Mesodermal cell (in vitro differentiated cells): Measurements from ENCODE around the gene PDF.
"Not testable (repeated sequence)": the region's sequence is repeated elsewhere in the genome, so short reads cannot be mapped to it uniquely, and the experiment has no call there.

Experiments used
- H3K27ac ChIP-seq: 2 replicates; pipeline ENCODE4 v1.7.0; 2013; ENCODE audit warnings: mild to moderate bottlenecking, low read depth, low read length, moderate library complexity; ENCODE audit not compliant: severe bottlenecking
- H3K36me3 ChIP-seq: 2 replicates; pipeline ENCODE4 v1.7.1; 2013; ENCODE audit warnings: mild to moderate bottlenecking, low read length, moderate library complexity; ENCODE audit not compliant: control insufficient read depth, insufficient read depth
- H3K4me1 ChIP-seq: one replicate; pipeline ENCODE4 v1.7.1; 2013; ENCODE audit warnings: mild to moderate bottlenecking, low read length; ENCODE audit not compliant: insufficient read depth, control insufficient read depth, poor library complexity, severe bottlenecking
- H3K4me3 ChIP-seq: 2 replicates; pipeline ENCODE4 v1.7.0; 2013; ENCODE audit warnings: low read length, control low read depth, mild to moderate bottlenecking; ENCODE audit not compliant: insufficient read depth, poor library complexity, severe bottlenecking; ENCODE audit errors: extremely low read depth
- H3K9me3 ChIP-seq: 2 replicates; pipeline ENCODE4 v1.7.1; 2013; ENCODE audit warnings: mild to moderate bottlenecking, low read length, moderate library complexity; ENCODE audit not compliant: control insufficient read depth
- WGBS, 2 experiments: methylation state at CpG; one replicate each; pipeline ENCODE4 v1.1.5; 2013; ENCODE audit warnings: missing lambda C conversion rate in 2 of 2; ENCODE audit not compliant: insufficient coverage in 2 of 2; 5-methylcytosine and 5-hydroxymethylcytosine counted together

The PDF gene

DNA sequence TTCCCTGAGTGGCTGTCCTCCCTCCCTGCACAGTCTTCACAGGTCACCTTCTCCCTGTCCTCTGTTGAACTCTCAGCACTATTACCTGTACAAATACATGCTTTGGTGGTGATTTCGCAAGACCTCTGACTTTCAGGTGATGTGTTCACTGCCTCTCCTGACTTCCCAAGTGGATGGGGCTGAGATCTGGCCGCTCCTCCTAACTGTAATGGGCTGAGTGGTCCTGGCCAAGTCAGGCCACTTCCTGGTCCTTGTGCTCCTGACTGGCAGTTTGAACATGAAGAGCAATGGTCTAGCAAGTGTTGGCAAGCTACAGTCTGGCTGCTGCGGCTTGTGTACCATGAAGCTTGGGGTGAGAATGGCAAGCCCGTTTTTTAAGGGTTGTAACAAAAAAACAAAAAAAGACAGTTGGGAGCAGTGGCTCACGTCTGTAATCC, 32.9 kb upstream of the PDF start:
- Histone ChIP-seq H3K27ac (no peak overlapping the region), H3K4me1 (peaks cover 17% of the 10 kb centered on the region), H3K4me3 (no peak overlapping the region), H3K36me3 (peaks cover 63% of the 10 kb centered on the region), H3K9me3 (no peaks in the 10 kb centered on the region)
- 89 to 91% methylated on average over 4 to 5 of the region's 5 CpGs for whole genome bisulfite sequencing, 2 experiments

DNA sequence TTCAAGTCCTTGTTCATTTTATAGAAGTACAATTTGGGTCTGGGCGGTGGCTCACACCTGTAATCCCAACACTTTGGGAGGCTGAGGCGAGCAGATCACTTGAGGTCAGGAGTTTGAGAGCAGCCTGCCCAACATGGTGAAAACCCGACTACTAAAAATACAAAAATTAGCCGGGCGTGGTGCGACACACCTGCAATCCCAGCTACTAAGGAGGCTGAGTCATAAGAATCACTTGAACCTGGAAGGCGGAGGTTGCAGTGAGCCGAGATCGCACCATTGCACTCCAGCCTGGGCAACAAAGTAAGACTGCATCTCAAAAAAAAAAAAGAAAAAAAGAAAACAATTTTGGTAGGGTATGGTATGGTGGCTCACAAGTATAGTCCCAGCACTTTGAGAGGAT, 29.7 kb upstream of the PDF start:
- H3K4me1 ChIP-seq, H3K27ac ChIP-seq, H3K4me3 ChIP-seq, H3K9me3 ChIP-seq: not testable (repeated sequence)
- 95 to 96% methylated on average over 6 to 9 of the region's 9 CpGs for WGBS, 2 experiments
- H3K36me3 ChIP-seq: peaks cover 56% of the 10 kb centered on the region

DNA sequence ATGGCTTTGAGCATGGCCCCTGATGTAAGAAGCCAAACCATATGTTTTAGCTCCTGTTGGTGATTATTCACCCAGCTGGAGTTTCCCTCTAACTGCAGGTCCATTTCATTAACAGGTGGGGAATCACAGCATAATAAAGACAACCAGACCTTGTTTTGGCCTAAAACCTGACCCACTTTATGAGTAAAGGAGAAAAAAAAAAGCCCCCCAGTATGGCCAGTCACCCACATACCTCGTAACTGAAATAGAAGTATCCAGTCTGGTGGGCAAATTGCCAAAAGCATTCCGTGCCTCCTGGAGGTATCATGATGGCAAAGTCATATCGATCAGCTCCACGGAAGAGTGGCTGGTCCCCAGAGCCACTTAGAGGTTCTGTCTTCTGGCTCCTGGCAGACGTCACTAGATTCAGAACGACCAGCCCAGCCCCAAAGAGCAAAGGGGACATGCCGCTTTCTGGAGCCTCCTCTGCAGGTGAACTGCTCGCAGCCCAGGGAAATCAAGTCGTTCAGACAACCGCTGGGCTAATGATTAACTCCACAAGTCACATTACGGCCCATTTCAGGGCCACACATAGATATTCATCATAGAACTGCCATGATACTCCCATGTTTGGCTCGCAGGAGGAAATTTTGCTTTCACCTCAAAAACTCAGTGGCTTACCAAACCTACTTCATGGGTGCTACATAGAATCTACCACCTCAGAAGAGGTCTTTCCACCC, 21.1 kb upstream of the PDF start, which contains the start of gene TMED6:
TMED6 (minus strand) TSS at position 478 of the 719 bp plus-strand sequence; CDS start at position 445, 33 bp downstream.
- H3K36me3 ChIP-seq: peaks cover 30% of the 10 kb centered on the region
- H3K4me3 ChIP-seq: no peak within 1 kb of the TSS
- H3K9me3 ChIP-seq: no peaks in the 10 kb centered on the region
- no peaks in the 10 kb centered on the region for H3K4me1 ChIP-seq
- no peak within 1 kb of the TSS for H3K27ac ChIP-seq
- WGBS, 2 experiments: 91 to 96% methylated on average over 10 to 12 of the region's 12 CpGs

DNA sequence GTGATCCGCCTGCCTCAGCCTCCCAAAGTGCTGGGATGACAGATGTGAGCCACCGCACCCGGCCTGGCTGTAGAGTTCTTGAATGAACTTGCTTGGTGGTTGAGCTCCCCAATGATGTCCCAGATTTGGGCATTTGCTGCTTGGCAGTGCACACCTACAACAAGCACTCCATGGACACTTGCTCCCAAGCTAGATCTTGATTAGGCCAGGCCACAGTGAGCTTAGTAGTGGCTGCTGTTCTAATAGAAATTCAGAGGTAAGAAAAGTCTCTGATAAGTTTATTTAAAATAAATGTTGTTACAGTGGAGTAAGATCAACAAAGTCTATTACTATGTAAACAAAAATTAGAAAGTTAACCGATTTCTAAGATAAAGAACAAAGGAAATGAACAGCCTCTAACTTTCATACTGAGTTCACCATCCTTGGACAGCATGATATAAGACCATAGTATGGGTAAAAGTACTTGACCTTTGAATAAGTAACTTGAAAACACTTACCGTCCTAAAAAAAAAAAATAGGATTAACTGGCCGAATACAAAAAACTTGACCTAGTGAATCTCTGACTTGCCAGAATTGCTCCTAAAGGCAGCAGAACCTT, 20.2 kb upstream of the PDF start:
- Histone ChIP-seq H3K9me3 (no peaks in the 10 kb centered on the region), H3K4me3 (no peak overlapping the region), H3K27ac (no peak overlapping the region), H3K36me3 (peaks cover 32% of the 10 kb centered on the region), H3K4me1 (no peaks in the 10 kb centered on the region)
- WGBS, 2 experiments: 87 to 93% methylated on average over 3 to 4 of the region's 6 CpGs

DNA sequence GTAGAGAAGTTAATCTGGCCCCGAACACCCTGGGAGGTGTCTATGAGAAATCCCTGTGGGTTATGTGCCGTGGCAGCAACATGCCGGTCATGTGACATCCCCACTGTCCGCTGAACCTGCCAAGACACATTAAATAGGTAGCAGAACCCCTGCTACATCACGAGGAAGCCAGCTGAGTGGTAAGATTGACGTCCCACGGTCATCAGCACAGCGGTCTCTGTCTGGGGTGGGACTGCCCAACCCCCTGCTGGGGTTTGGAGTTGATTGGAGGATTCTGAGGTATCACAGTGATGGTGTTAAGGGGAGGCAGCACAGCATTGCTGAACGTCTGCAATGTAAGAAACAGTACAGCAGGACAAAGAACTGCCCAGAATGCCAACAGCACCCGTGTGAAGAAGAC, 19.1 kb upstream of the PDF start:
- 89 to 90% methylated on average over 8 to 10 of the region's 10 CpGs for WGBS, 2 experiments
- Histone ChIP-seq H3K9me3 (no peaks in the 10 kb centered on the region), H3K4me3 (no peak overlapping the region), H3K27ac (no peak overlapping the region), H3K4me1 (no peaks in the 10 kb centered on the region), H3K36me3 (peaks cover 32% of the 10 kb centered on the region)

DNA sequence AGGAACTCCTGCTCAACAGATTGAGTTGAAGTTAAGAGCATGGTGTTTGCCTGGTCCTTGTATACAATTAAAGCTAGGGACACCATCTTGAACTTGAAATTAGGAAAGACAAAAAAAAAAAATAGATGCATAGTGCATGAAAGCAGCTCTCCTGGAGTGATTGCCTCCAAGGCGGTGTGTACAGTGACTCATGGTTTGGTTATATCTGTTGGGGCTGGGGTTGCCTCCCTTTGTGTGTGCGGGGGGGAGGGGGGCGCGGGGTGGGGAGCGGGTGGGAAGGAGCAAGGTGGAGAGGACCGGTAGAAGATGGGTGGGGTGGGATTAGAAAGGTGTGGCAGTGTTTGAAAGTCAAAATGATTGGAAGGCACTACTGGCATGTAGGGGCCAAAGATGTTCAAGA, 17.8 kb upstream of the PDF start:
- Histone ChIP-seq H3K9me3 (no peaks in the 10 kb centered on the region), H3K27ac (no peak overlapping the region), H3K36me3 (peaks cover 40% of the 10 kb centered on the region), H3K4me1 (no peaks in the 10 kb centered on the region), H3K4me3 (no peak overlapping the region)
- WGBS, 2 experiments: 97 to 100% methylated on average over 4 to 6 of the region's 6 CpGs

DNA sequence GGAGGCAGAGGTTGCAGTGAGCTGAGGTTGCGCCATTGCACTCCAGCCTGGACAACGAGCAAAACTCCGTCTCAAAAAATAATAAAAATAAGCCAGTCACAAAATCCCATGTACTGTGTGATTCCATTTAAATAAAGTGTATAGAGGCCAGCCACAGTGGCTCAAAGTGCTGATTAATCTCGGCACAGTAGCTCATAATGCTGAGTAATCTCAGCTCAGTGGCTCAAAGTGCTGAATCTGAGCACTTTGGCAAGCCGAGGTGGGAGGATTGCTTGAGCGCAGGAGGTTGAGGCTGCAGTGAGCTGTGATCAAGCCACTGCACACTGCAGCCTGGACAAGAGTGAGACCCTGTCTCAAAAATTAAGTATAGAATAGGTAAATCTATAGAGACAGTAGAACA, 16.3 kb upstream of the PDF start:
- H3K4me1 ChIP-seq: peaks cover under 1% of the 10 kb centered on the region
- H3K9me3 ChIP-seq: no peaks in the 10 kb centered on the region
- no peak overlapping the region for H3K27ac ChIP-seq
- peaks cover 51% of the 10 kb centered on the region for H3K36me3 ChIP-seq
- H3K4me3 ChIP-seq: no peak overlapping the region
- WGBS, 2 experiments: 93 to 97% methylated on average over 3 of the region's 6 CpGs

DNA sequence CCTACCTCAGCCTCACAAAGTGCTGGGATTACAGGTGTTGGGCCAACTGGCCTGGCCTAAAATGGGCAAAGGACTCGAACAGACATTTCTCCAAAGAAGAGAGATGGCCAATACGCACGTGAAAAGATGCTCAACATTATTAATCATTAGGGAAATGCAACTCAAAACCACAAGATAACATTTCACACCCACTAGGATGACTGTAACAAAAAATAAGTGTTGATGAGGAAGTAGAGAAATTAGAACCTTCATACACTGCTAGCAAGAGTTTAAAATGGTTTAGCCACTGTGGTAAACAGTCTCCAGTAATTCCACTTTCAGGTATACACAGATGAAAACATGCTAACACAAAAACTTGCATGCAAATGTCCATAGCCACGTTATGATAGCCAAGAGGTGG, 15.5 kb upstream of the PDF start:
- Histone ChIP-seq H3K4me1 (peaks cover 7% of the 10 kb centered on the region), H3K4me3 (no peak overlapping the region), H3K27ac (no peak overlapping the region), H3K36me3 (peaks cover 55% of the 10 kb centered on the region), H3K9me3 (no peaks in the 10 kb centered on the region)
- WGBS, 2 experiments: 90 to 100% methylated on average over 1 to 4 of the region's 4 CpGs

DNA sequence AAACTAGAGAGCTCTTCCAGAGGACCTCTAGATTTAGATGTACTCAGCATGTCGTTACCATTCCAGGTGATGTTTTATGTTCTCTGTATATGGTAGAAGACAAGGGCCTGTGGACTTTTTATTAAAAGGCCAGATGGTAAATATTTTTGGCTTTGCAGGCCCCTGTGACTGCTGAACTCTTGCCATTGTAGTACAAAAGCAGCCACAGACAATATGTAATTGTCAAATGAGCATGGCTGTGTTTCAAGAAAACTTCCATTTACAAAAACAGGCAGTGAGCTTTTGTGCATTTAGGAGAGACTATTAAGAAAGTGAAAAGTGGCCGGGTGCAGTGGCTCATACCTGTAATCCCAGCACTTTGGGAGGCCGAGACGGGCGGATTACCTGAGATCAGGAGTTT, 13.8 kb upstream of the PDF start:
- Histone ChIP-seq H3K27ac (no peak overlapping the region), H3K36me3 (peaks cover 53% of the 10 kb centered on the region), H3K9me3 (no peaks in the 10 kb centered on the region), H3K4me3 (no peak overlapping the region), H3K4me1 (peaks cover 7% of the 10 kb centered on the region)
- WGBS, 2 experiments: 100% methylated on average over 3 to 4 of the region's 5 CpGs

DNA sequence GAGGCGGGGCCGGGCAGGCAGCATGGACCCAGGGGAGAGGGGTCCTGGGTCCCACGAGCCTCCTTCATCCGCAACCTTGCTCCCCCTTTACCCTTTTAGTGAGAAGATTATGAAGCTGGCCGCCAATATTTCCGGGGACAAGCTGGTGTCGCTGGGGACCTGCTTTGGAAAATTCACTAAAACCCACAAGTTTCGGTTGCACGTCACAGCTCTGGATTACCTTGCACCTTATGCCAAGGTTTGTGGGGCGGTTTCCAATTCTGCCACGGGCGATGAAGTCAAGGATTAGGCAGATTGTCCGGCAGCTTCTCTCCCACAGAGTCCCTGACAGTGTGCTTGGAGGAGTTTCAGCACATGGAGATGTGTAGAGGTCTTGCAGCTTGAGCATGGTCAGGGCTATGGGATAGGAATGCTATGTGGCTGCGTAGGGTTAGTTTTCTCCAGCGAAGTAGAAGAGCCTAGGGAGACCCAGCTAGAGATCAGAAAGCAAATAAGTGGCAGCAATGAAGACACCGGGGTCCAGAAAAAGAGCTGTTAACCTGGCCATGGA, 9.8 kb upstream of the PDF start:
- H3K36me3 ChIP-seq: peaks cover 65% of the 10 kb centered on the region
- no peaks in the 10 kb centered on the region for H3K9me3 ChIP-seq
- 1 to 4% methylated on average over 10 to 14 of the region's 16 CpGs for WGBS, 2 experiments
- peak overlapping the region; percentile 99 for H3K4me3 ChIP-seq
- peaks cover 12% of the 10 kb centered on the region for H3K4me1 ChIP-seq
- H3K27ac ChIP-seq: peak overlapping the region; percentile 88
